Vagina (tissue), 2 donors: ENCODE data around the gene ABCA7. TPM values are rescaled to one million over a fixed set of nuclear protein-coding genes. Genes with fewer than 3 reads are reported as not detected.

Experiments used
- DNase-seq, 2 donors: peaks; one replicate each; pipeline ENCODE4 v3.0.0-alpha.2; 2017; ENCODE audit errors: extremely low spot score in 2 of 2
- H3K27ac ChIP-seq: fragments of 200-600 bp; sonication (generic); one replicate; pipeline ENCODE4 v1.5.1; 2019
- H3K27me3 ChIP-seq: fragments of 200-600 bp; sonication (generic); one replicate; pipeline ENCODE4 v1.5.1; 2019
- H3K36me3 ChIP-seq, 2 donors: fragments of 200-600 bp; sonication (generic); one replicate each; pipeline ENCODE4 v1.5.1; 2017 to 2019
- H3K4me1 ChIP-seq: fragments of 200-600 bp; sonication (generic); one replicate; pipeline ENCODE4 v1.5.1; 2019
- H3K4me3 ChIP-seq, 2 donors: fragments of 200-600 bp; sonication (generic); 1 replicate in 1 of 2; 2 replicates in 1 of 2; pipeline ENCODE4 v1.5.1; 2016 to 2019
- H3K9me3 ChIP-seq: fragments of 200-600 bp; sonication (generic); one replicate; pipeline ENCODE4 v1.5.1; 2019
- POLR2A ChIP-seq, 2 donors: fragments of 450-650 bp; IDR thresholded peaks; one replicate each; pipeline ENCODE4 v1.6.1; 2017; ENCODE audit warnings: antibody characterized with exemption in 2 of 2, mild to moderate bottlenecking in 2 of 2, moderate library complexity in 2 of 2
- POLR2AphosphoS5 ChIP-seq, 2 donors: sonication (generic); formaldehyde crosslinking; IDR thresholded peaks; one replicate each; pipeline ENCODE4 v1.9.0; 2017; ENCODE audit warnings: antibody characterized with exemption in 2 of 2, mild to moderate bottlenecking in 2 of 2, low read depth in 1 of 2; ENCODE audit not compliant: insufficient read depth in 1 of 2
- intact Hi-C: fragments of 100-400 bp; cut with DNase I; formaldehyde crosslinking; loops from one replicate; pipeline ENCODE4 v1.15.1; 2023
- total RNA-seq: library from RNA; depleted of rRNA; stranded (reverse); fragments of >200 nt; gene quantifications from one replicate; pipeline ENCODE4 v1.2.3, GENCODE V29; 2016
- TF ChIP-seq, protein P1 (sequence below), 3 experiments: fragments of 450-650 bp in 2 of 3; fragments of 200-600 bp in 1 of 3; sonication (generic) in 1 of 3; IDR thresholded peaks; one replicate each; pipeline ENCODE4 v1.5.1; 2017 to 2019; ENCODE audit warnings: antibody characterized with exemption in 3 of 3, mild to moderate bottlenecking in 2 of 3, moderate library complexity in 2 of 3

The ABCA7 gene
- total RNA-seq, 1 donor from 2014 or later, result 29.5 TPM

DNA sequence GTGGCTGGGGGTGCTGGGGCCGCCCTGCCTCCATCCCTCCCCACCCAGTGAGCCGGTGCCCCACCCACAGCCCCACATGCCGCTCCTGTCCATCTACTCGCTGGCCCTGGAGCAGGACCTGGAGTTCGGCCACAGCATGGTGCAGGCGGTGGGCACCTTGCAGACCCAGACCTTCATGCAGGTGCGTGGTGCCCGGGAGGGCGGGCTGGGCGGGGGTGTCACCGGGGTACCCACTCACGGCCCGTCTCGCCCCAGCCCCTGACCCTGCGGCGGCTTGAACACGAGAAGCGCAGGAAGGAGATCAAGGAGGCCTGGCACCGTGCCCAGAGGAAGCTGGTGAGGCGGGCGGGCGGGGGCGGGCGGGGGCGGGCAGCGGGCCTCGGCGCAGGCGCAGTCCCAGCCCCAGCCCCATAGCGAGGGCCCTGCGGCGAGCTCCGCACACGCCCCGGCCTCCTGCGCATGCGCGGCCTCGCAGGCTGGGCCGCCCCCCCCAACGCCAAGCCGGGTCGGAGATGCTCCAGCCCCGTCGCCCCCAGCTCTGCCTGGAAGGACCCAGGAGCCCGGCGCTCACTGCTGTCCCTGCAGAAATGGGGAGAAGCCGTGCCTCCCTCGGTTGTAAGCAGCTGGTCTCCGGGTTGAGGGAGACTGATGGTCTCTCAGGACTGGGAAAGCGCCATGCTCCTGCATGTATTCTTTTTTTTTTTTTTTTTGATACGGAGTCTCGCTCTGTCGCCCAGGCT, 34.8 kb downstream of the ABCA7 start:
- no peak for DNase-seq
- H3K36me3 ChIP-seq, result peaks cover 0 to 3% of the 10 kb centered on the region in 2 donors
- no peaks in the 10 kb centered on the region for H3K9me3 ChIP-seq
- no peaks in the 10 kb centered on the region for H3K27me3 ChIP-seq
- H3K27ac ChIP-seq, result no peak overlapping the region
- intact Hi-C loops, result no loop called here
- no peak overlapping the region for H3K4me3 ChIP-seq
- TF ChIP-seq POLR2AphosphoS5 (IDR thresholded peaks at IDR 0.05; ENCODE audit: insufficient read depth in 1 of 2, low read depth in 1 of 2), result no peak
- peaks cover 30% of the 10 kb centered on the region for H3K4me1 ChIP-seq

DNA sequence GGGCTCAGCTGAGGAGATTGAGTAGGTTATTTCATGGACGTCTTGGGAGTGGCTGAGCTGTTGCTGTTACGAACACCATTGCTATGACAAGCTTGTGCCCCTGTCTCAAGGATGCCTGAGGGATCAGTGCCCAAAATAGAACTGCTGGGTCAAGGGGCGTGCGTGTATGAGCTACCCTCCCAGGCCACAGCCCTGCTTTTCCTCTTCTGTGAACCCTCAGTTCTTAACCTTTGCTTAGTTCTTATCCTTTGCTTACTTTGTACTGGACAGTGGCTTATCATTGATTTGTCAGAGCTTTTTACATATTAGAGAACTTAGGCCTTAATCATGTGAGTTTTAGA, 36.1 kb downstream of the ABCA7 start:
- peaks cover 18% of the 10 kb centered on the region for H3K4me1 ChIP-seq
- H3K4me3 ChIP-seq, result no peak overlapping the region
- H3K27me3 ChIP-seq, result no peaks in the 10 kb centered on the region
- TF ChIP-seq POLR2A (IDR thresholded peaks at IDR 0.05) (no peak), POLR2AphosphoS5 (IDR thresholded peaks at IDR 0.05; ENCODE audit: insufficient read depth in 1 of 2, low read depth in 1 of 2) (no peak)
- TF ChIP-seq, protein P1, sequence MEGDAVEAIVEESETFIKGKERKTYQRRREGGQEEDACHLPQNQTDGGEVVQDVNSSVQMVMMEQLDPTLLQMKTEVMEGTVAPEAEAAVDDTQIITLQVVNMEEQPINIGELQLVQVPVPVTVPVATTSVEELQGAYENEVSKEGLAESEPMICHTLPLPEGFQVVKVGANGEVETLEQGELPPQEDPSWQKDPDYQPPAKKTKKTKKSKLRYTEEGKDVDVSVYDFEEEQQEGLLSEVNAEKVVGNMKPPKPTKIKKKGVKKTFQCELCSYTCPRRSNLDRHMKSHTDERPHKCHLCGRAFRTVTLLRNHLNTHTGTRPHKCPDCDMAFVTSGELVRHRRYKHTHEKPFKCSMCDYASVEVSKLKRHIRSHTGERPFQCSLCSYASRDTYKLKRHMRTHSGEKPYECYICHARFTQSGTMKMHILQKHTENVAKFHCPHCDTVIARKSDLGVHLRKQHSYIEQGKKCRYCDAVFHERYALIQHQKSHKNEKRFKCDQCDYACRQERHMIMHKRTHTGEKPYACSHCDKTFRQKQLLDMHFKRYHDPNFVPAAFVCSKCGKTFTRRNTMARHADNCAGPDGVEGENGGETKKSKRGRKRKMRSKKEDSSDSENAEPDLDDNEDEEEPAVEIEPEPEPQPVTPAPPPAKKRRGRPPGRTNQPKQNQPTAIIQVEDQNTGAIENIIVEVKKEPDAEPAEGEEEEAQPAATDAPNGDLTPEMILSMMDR (IDR thresholded peaks at IDR 0.05), result no peak
- peaks cover 0 to 4% of the 10 kb centered on the region in 2 donors for H3K36me3 ChIP-seq
- intact Hi-C loops, result no loop called here
- no peak overlapping the region for H3K27ac ChIP-seq
- no peaks in the 10 kb centered on the region for H3K9me3 ChIP-seq
- no peak for DNase-seq

DNA sequence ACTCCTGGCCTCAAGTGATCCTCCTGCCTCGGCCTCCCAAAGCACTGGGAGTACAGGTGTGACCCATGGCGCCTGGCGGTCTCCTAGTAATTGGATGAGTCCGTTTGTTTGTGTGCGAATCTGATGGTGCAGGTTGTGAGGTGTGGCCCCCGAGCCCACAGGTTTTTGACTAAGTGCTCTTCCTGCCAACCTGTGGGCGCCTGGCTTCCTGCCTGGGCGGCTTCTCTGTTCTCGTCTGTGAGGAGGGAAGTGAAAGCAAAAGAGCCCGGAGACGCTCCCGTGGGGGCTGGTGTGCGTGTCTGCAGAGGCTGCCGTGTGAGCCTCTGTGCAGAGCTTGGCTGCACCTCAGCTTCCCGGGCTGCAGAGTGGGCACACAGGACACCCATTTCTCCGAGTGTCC, 37.0 kb downstream of the ABCA7 start:
- H3K4me3 ChIP-seq, result no peak overlapping the region
- H3K36me3 ChIP-seq, result peaks cover 0 to 4% of the 10 kb centered on the region in 2 donors
- no peak overlapping the region for H3K27ac ChIP-seq
- TF ChIP-seq POLR2A (IDR thresholded peaks at IDR 0.05) (no peak), POLR2AphosphoS5 (IDR thresholded peaks at IDR 0.05; ENCODE audit: insufficient read depth in 1 of 2, low read depth in 1 of 2) (peak in 1 of 2 donors; percentile 46)
- no peak for DNase-seq
- H3K4me1 ChIP-seq, result peaks cover 20% of the 10 kb centered on the region
- H3K9me3 ChIP-seq, result no peaks in the 10 kb centered on the region
- H3K27me3 ChIP-seq, result no peaks in the 10 kb centered on the region
- intact Hi-C loops, result no loop called here

DNA sequence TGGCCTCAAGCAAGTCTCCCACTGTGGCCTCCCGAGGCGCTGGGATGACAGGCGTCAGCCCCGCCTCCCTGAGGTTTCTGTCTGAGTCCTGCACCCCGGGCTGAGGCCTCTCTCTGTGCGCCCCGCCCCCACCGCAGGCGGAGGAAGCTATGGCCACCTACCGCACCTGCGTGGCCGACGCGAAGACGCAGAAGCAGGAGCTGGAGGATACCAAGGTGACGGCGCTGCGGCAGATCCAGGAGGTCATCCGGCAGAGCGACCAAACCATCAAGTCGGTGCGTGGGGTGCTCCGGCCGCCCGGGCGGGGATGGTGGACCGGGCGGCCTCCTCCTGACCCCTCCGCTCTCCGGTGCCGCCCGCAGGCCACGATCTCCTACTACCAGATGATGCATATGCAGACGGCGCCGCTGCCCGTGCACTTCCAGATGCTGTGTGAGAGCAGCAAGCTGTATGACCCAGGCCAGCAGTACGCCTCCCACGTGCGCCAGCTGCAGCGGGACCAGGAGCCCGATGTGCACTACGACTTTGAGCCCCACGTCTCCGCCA, 39.7 kb downstream of the ABCA7 start:
- Histone ChIP-seq H3K9me3 (no peaks in the 10 kb centered on the region), H3K36me3 (peaks cover 0 to 4% of the 10 kb centered on the region in 2 donors), H3K27ac (no peak overlapping the region), H3K4me1 (peaks cover 29% of the 10 kb centered on the region), H3K4me3 (no peak overlapping the region), H3K27me3 (no peaks in the 10 kb centered on the region)
- no peak for DNase-seq
- intact Hi-C loops, result no loop called here
- TF ChIP-seq POLR2A (IDR thresholded peaks at IDR 0.05) (no peak), POLR2AphosphoS5 (IDR thresholded peaks at IDR 0.05; ENCODE audit: insufficient read depth in 1 of 2, low read depth in 1 of 2) (no peak)
- TF ChIP-seq, protein P1 (IDR thresholded peaks at IDR 0.05), result no peak

DNA sequence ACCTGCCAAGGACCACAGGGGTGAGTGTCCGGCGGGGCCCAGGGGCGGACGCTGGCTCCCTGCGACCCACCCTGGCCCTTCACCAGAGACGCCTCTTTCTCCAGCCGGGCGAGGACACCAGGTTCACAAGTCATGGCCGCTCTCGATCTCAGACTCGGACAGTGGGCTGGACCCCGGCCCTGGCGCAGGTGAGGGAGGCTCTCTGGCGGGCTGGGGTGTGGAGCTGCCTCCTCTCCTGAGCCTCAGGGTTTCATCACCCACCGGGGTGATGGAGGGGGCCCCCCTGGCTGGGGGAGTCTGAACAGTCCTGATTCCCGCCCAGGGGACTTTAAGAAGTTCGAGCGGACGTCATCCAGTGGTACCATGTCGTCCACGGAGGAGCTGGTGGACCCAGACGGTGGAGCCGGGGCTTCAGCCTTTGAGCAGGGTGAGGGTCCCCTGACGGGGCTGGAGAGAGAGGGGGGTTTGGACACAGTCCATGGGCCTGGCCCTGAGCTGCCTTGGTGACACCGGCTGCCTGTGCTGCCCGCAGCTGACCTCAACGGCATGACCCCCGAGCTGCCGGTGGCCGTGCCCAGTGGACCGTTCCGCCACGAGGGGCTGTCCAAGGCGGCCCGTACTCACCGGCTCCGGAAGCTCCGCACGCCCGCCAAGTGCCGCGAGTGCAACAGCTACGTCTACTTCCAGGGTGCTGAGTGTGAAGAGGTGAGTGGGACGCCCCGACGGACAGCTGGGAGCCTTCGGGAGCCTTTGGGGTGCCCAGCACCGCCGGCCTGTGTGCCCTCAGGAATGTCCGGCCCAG, 40.7 kb downstream of the ABCA7 start:
- intact Hi-C loops, result no loop called here
- TF ChIP-seq POLR2A (IDR thresholded peaks at IDR 0.05) (no peak), POLR2AphosphoS5 (IDR thresholded peaks at IDR 0.05; ENCODE audit: insufficient read depth in 1 of 2, low read depth in 1 of 2) (no peak)
- TF ChIP-seq, protein P1 (IDR thresholded peaks at IDR 0.05), result no peak
- no peaks in the 10 kb centered on the region for H3K27me3 ChIP-seq

More for the DNA sequence above, 40.7 kb downstream of the ABCA7 start:
- peaks cover 28% of the 10 kb centered on the region for H3K4me1 ChIP-seq
- peaks cover 0 to 4% of the 10 kb centered on the region in 2 donors for H3K36me3 ChIP-seq
- H3K27ac ChIP-seq, result no peak overlapping the region
- DNase-seq, result no peak
- no peak overlapping the region for H3K4me3 ChIP-seq
- no peaks in the 10 kb centered on the region for H3K9me3 ChIP-seq
